C4-2B (cell line): ENCODE measurements around the gene ZNF124.
"Not testable (repeated sequence)": the region's sequence is repeated elsewhere in the genome, so short reads cannot be mapped to it uniquely, and the experiment has no call there.

Source experiments
- ZFX ChIP-seq: fragments of 450-650 bp; IDR thresholded peaks from 2 replicates; pipeline ENCODE4 v1.6.1; 2017
- TF ChIP-seq, protein P1 (sequence below): fragments of 450-650 bp; conservative IDR thresholded peaks from 2 replicates; pipeline ENCODE4 v1.5.1; 2017; ENCODE audit warnings: mild to moderate bottlenecking

DNA sequence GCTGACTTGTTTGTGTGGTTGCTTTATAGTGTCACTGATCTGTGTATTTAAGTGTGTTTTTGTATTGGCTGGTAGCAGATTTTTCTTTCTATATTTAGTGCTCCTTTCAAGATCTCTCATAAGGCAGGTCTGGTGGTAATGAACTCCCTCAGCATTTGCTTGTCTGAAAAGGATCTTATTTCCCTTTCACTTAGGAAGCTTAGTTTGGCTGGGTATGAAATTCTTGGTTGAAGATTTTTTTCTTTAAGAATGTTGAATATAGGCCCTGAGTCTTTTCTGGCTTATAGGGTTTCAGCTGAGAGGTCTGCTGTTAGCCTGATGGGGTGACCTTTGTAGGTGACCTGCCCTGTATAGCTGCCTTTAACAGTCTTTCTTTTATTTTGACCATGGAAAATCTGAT, 32.3 kb downstream of the ZNF124 start:
- TF ChIP-seq, protein P1, sequence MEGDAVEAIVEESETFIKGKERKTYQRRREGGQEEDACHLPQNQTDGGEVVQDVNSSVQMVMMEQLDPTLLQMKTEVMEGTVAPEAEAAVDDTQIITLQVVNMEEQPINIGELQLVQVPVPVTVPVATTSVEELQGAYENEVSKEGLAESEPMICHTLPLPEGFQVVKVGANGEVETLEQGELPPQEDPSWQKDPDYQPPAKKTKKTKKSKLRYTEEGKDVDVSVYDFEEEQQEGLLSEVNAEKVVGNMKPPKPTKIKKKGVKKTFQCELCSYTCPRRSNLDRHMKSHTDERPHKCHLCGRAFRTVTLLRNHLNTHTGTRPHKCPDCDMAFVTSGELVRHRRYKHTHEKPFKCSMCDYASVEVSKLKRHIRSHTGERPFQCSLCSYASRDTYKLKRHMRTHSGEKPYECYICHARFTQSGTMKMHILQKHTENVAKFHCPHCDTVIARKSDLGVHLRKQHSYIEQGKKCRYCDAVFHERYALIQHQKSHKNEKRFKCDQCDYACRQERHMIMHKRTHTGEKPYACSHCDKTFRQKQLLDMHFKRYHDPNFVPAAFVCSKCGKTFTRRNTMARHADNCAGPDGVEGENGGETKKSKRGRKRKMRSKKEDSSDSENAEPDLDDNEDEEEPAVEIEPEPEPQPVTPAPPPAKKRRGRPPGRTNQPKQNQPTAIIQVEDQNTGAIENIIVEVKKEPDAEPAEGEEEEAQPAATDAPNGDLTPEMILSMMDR = not testable (repeated sequence)
- TF ChIP-seq ZFX = not testable (repeated sequence)
